NCI-H1436 (cell line): ENCODE measurements around the gene NCOA6.
"Not testable (repeated sequence)": the region's sequence is repeated elsewhere in the genome, so short reads cannot be mapped to it uniquely, and the experiment has no call there.

Source experiments
- DNase-seq: peaks from one replicate; lab custom pipeline; 2025; lab: John Stamatoyannopoulos, UW

The NCOA6 gene

GRCh38 chr20:34774886-34775285, 50.6 kb downstream of the NCOA6 start:
- DNase-seq, result no peak

- no peak for DNase-seq
Observed at GRCh38 chr20:34774449-34774848, 51.0 kb downstream of the NCOA6 start.

- DNase-seq, result no peak
Observed at GRCh38 chr20:34773726-34774125, 51.7 kb downstream of the NCOA6 start.

GRCh38 chr20:34772437-34772836, 53.0 kb downstream of the NCOA6 start:
- no peak for DNase-seq

GRCh38 chr20:34771680-34772081, 53.8 kb downstream of the NCOA6 start:
- DNase-seq, result no peak

- DNase-seq, result no peak
Observed at GRCh38 chr20:34768096-34768495, 57.4 kb downstream of the NCOA6 start.

GRCh38 chr20:34762031-34762555, 63.4 kb downstream of the NCOA6 start:
- DNase-seq, result no peak

GRCh38 chr20:34755367-34755766, 70.1 kb downstream of the NCOA6 start:
- no peak for DNase-seq

- DNase-seq, result no peak
Observed at GRCh38 chr20:34754611-34755010, 70.8 kb downstream of the NCOA6 start.

- DNase-seq, result no peak
Observed at GRCh38 chr20:34753706-34754461, 71.6 kb downstream of the NCOA6 start.

- DNase-seq, result no peak
Observed at GRCh38 chr20:34751453-34751852, 74.0 kb downstream of the NCOA6 start.

GRCh38 chr20:34750484-34750883, 75.0 kb downstream of the NCOA6 start:
- no peak for DNase-seq

GRCh38 chr20:34748709-34749108, 76.7 kb downstream of the NCOA6 start:
- no peak for DNase-seq

- DNase-seq, result no peak
Observed at GRCh38 chr20:34747479-34747878, 78.0 kb downstream of the NCOA6 start.

GRCh38 chr20:34746674-34747073, 78.8 kb downstream of the NCOA6 start:
- DNase-seq, result no peak

GRCh38 chr20:34744847-34745246, 80.6 kb downstream of the NCOA6 start:
- DNase-seq, result no peak

GRCh38 chr20:34744340-34744739, 81.1 kb downstream of the NCOA6 start:
- no peak for DNase-seq

GRCh38 chr20:34743039-34743438, 82.4 kb downstream of the NCOA6 start:
- DNase-seq, result no peak

GRCh38 chr20:34736106-34736735, 89.2 kb downstream of the NCOA6 start:
- no peak for DNase-seq

- DNase-seq, result no peak
Observed at GRCh38 chr20:34732523-34732922, 92.9 kb downstream of the NCOA6 start.

- DNase-seq, result no peak
Observed at GRCh38 chr20:34729416-34729815, 96.0 kb downstream of the NCOA6 start.

GRCh38 chr20:34724172-34724571, 101.3 kb downstream of the NCOA6 start:
- DNase-seq, result no peak

- not testable (repeated sequence) for DNase-seq
Observed at GRCh38 chr20:34722560-34722959, 102.9 kb downstream of the NCOA6 start.

GRCh38 chr20:34720266-34720665, 105.2 kb downstream of the NCOA6 start:
- DNase-seq, result no peak
